HuH-7.5 (cell line): ENCODE data around the gene LATS2.
"Not testable (repeated sequence)": the region's sequence is repeated elsewhere in the genome, so short reads cannot be mapped to it uniquely, and the experiment has no call there.

ENCODE experiments used
- DNase-seq: peaks from one replicate; pipeline ENCODE4 v3.0.0; 2011; ENCODE audit warnings: low spot score

LATS2 gene

GRCh38 chr13:20991741-20992520 is 69.5 kb downstream of the LATS2 start:
- no peak for DNase-seq

GRCh38 chr13:20990910-20991525 is 70.4 kb downstream of the LATS2 start:
- no peak for DNase-seq

GRCh38 chr13:20989656-20990321 is 71.6 kb downstream of the LATS2 start:
- no peak for DNase-seq

GRCh38 chr13:20988909-20989655 is 72.3 kb downstream of the LATS2 start:
- DNase-seq: no peak

- no peak for DNase-seq
Observed at GRCh38 chr13:20988033-20988908, 73.1 kb downstream of the LATS2 start.

GRCh38 chr13:20987599-20987998 is 73.8 kb downstream of the LATS2 start:
- no peak for DNase-seq

- no peak for DNase-seq
Observed at GRCh38 chr13:20984879-20985278, 76.5 kb downstream of the LATS2 start.

GRCh38 chr13:20983386-20983785 is 78.0 kb downstream of the LATS2 start:
- no peak for DNase-seq

- DNase-seq: no peak
Observed at GRCh38 chr13:20981370-20982095, 79.9 kb downstream of the LATS2 start.

- DNase-seq: no peak
Observed at GRCh38 chr13:20980899-20981298, 80.5 kb downstream of the LATS2 start.

GRCh38 chr13:20980430-20980829 is 81.0 kb downstream of the LATS2 start:
- DNase-seq: no peak

- DNase-seq: no peak
Observed at GRCh38 chr13:20977394-20977793, 84.0 kb downstream of the LATS2 start.

- no peak for DNase-seq
Observed at GRCh38 chr13:20974981-20975585, 86.3 kb downstream of the LATS2 start.

GRCh38 chr13:20973886-20974425 is 87.4 kb downstream of the LATS2 start:
- no peak for DNase-seq

GRCh38 chr13:20972731-20973130 is 88.7 kb downstream of the LATS2 start:
- no peak for DNase-seq

- DNase-seq: no peak
Observed at GRCh38 chr13:20969182-20969581, 92.2 kb downstream of the LATS2 start.

- DNase-seq: no peak
Observed at GRCh38 chr13:20968745-20969144, 92.6 kb downstream of the LATS2 start.

- DNase-seq: no peak
Observed at GRCh38 chr13:20967340-20967739, 94.0 kb downstream of the LATS2 start.

- DNase-seq: no peak
Observed at GRCh38 chr13:20964904-20965303, 96.5 kb downstream of the LATS2 start.

- DNase-seq: not testable (repeated sequence)
Observed at GRCh38 chr13:20961663-20962062, 99.7 kb downstream of the LATS2 start.
